ENCODE measurements around the gene BEGAIN.

GRCh38 chr14:100568998-100569733 lies 18.1 kb downstream of the BEGAIN start:
- TF ChIP-seq POLR2A (IDR thresholded peaks at IDR 0.05) = no peak
- TF ChIP-seq, protein P1, sequence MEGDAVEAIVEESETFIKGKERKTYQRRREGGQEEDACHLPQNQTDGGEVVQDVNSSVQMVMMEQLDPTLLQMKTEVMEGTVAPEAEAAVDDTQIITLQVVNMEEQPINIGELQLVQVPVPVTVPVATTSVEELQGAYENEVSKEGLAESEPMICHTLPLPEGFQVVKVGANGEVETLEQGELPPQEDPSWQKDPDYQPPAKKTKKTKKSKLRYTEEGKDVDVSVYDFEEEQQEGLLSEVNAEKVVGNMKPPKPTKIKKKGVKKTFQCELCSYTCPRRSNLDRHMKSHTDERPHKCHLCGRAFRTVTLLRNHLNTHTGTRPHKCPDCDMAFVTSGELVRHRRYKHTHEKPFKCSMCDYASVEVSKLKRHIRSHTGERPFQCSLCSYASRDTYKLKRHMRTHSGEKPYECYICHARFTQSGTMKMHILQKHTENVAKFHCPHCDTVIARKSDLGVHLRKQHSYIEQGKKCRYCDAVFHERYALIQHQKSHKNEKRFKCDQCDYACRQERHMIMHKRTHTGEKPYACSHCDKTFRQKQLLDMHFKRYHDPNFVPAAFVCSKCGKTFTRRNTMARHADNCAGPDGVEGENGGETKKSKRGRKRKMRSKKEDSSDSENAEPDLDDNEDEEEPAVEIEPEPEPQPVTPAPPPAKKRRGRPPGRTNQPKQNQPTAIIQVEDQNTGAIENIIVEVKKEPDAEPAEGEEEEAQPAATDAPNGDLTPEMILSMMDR (IDR thresholded peaks at IDR 0.05) = no peak

Measured in suprapubic skin (tissue), 3 donors.